ENCODE results near the gene SLC25A48.
"Not testable (repeated sequence)": the region's sequence is repeated elsewhere in the genome, so short reads cannot be mapped to it uniquely, and the experiment has no call there.

The SLC25A48 gene

DNA sequence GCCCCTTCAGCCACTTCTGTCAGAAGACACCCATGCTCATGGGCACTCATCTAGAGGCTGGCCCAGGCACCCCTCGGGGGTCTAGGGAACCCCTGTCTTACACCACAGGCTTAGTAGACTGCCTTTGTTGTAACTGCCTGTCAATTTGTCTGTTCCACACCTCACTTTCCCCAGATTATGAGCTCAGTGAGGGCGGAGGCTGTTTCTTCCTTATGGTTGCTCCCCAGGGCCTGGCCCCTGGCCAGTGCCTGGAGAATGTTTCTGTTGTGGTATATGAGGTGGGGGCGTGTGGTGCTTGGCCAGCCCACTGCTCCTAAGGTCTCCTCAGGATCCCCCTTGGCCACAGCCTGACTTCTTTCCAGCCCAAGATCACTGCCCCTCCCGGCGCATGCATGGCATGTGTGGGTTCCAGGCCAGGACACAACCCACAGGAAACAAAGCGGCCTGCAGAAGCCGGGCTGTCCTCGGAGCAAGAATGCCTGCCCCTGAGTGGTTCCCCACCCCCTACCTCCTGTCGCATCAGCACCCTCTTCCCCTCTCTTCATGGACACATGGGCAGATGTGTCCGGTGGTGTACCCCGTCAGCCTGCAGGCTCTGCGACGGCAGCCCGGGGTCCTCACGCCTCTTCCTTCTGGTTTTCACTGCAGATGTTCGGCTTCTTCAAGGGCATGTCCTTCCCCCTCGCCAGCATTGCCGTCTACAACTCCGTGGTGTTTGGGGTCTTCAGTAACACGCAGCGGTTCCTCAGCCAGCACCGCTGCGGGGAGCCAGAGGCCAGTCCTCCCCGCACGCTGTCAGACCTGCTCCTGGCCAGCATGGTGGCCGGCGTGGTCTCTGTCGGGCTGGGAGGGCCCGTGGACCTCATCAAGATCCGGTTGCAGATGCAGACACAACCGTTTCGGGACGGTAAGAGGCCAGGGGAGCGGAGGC, 17.7 kb downstream of the SLC25A48 start:
- in situ Hi-C loops (cut with MboI; ENCODE audit: low sequenced_read_pairs) = no loop called here

DNA sequence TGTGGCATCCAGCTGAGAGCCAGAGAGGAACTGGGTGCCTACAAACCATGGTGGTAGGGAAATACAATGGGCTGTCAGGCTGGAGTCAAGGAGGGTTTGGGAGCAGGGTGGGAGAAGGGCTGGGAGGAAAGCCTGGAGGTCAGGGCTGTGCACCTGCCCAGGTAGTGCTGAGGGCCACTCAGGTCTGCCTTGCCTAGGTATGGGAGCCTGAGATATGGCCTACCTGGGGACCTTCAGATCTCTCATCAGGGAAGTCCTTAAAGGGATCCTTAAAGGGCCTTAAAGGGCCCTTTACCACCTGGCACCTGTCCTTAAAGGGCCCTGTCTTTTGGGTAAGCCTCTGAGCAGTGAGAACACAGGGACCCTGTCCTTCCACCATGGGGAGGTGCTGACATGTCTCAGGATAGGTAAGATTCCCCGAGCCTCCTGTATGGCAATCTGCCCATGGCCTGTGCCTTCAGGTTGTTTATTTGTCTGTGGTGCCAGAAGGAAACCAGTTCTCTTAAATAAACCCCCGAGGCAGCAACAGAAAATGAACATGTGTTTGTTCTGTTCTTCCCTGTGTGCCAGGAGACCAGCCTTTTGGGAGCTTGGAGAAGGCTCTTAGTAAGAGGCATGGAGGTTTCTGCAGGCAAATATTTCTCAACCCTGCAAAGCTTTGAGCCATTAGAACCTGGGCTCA, 23.3 kb downstream of the SLC25A48 start:
- in situ Hi-C loops (cut with MboI; ENCODE audit: low sequenced_read_pairs) = no loop called here

DNA sequence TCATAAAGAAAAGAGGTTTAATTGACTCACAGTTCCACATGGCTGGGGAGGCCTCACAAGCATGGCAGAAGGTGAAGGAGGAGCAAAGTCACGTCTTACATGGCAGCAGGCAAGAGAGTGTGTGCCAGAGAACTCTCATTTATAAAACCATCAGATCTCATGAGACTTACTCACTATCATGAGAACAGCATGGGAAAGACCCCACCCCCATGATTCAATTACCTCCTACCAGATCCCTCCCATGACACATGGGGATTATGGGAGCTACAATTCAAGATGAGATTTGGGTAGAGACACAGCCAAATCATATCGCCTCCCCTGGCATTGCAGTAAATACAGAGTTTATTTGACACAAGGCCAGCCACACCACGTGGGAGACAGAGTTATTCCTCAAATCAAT, 24.7 kb downstream of the SLC25A48 start:
- in situ Hi-C loops (cut with MboI; ENCODE audit: low sequenced_read_pairs) = not testable (repeated sequence)

DNA sequence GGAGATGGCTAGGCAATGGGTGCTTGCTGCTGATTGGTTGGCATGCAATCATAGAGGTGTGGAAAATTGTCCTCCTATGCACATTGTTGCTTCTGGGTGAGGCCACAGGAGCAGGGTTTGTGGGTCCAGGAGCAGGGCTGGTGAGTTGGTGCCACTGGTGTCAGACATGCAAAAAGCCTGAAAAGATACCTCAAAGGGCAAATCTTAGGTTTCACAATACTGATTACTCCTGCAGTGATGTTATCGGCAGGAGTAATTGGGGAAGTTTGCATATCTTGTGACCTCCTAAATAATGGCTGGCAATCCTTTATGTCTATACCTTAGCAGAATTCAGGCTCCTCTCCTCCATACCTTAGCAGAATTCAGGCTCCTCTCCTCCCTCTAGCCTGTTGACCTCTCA, 25.2 kb downstream of the SLC25A48 start:
- in situ Hi-C loops (cut with MboI; ENCODE audit: low sequenced_read_pairs) = no loop called here

DNA sequence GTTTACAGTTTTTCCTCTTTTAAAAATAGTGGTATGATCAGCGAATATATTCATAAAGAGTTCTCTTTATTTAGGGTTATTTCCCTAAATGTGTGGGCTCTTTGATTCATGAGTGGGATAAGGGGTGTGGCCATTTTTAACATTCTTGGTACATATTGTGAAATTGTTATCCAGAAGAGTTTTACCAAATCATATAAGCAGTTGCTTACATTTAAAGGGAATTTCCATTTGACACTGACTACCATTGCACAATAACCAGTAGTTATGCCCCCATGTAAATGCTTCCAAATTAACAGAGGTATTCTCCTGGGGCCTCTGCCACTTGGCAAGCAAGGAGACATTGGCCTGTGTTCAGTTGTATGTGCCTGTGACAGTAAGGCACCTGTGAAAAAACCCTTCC, 27.2 kb downstream of the SLC25A48 start:
- in situ Hi-C loops (cut with MboI; ENCODE audit: low sequenced_read_pairs) = no loop called here

DNA sequence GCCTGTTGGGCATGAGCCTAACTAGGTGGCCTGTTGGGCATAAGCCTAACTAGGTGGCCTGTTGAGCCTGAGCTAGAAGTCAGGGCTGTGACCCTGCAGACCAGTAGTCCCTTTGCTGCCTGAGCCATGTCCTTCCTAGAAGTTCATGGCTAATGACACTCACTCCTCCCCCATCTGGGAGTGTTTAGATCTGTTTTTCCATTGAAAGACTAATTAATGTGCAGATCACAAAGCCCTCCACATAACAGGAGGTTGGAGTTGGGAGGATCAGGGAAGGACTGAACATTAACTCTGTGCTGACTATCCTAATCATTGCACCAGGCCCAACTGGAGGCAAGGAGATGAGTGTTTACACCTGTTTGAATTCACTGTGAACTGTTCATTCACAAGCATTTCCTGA, 27.6 kb downstream of the SLC25A48 start:
- in situ Hi-C loops (cut with MboI; ENCODE audit: low sequenced_read_pairs) = no loop called here

DNA sequence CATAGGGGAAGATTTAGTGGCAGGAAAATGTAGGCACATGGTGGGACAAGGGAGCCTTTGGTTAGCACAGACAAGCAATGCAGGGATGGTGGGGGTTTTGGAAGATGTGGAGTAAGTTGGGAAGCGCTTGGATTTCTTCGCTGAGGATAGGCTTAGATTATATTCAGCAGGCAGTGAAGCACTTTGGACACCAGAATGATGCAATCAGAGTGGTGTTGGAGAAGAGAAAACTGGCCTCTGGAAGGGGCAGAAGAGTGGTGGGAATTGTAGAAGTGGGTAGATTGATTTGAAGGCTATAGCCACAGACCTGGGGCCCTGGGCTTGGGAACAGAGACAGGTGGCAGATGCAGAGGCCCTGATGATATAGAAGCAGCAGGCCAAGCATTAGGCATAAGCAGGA, 28.3 kb downstream of the SLC25A48 start:
- in situ Hi-C loops (cut with MboI; ENCODE audit: low sequenced_read_pairs) = no loop called here

DNA sequence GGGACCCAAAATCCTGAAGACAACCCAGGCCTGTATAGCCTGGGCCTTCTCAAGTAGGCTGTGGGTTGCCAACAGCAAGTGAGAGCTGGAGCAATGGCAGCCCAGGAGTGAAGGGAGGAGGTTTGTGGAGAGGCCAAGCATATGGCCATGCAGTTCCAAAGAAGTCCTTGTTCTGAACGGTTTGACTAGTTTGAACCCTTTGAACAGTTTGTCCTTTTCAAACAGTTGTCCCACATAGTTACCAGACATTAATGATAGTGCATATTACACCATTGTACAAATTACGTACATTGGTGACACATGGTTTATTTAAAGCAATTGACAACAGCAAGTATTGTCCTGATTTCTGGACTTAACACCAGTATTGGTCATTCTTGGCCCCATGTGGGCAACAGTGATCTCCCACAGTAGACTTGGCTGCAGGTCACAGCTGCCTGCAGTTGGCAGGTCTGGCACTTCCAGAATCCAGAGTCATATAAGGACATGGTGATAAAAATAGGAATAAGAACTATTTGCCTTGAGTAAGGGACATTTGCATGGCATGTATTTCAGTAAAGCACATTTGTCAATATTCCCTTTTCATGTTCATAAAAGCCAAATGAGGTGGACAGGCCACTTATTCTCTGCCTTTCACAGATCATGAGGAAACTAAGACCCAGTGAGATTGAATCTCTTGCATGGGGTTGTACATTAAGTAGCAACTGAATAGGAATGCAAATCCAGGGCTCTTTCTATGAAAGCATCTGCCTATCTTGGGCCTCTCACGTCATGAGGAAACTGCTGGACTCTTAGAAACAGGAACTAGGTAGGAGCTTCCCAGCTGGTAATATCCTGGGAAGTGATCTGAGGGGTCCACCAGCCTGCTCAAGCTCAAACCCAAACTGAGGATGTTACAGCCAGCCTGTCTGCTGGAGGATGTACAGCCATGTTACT, 30.3 kb downstream of the SLC25A48 start:
- in situ Hi-C loops (cut with MboI; ENCODE audit: low sequenced_read_pairs) = no loop called here

DNA sequence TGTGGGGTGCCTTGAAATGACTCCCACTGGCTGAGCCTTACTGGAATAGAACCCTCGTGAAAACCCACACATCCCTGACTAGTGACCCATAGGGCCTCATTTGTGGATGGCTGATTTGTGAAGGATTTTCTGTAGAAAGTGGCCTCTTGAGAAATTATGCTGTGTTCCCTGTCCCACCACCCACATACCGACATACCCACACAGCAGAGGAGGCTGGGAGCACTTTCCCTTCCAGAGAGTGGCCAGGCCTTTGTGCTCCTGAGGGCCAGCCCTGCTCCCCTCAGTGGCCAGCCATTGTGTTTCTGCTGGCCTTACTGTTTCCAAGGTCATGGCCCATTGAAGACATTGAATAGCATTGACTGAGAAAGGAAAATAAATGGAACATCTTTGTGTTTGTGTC, 31.6 kb downstream of the SLC25A48 start:
- in situ Hi-C loops (cut with MboI; ENCODE audit: low sequenced_read_pairs) = no loop called here

DNA sequence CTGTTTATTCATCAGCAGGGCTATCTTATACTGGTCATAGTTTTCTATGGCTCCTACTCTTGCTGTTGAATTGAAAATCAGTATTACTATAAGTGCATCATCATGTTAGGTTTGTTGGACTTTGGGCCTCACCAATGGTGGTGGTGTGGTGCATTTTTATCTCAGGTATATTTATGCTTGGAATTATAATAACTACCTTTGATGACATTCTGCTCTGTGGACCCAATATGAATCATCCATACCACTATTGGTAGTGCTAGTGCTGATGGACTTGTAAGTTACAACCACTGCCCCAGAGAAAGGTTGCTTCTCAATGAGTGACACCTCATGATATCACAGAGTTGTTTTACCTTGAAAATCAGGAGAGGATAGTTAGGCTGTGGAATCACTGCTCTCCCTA, 33.1 kb downstream of the SLC25A48 start:
- in situ Hi-C loops (cut with MboI; ENCODE audit: low sequenced_read_pairs) = no loop called here

DNA sequence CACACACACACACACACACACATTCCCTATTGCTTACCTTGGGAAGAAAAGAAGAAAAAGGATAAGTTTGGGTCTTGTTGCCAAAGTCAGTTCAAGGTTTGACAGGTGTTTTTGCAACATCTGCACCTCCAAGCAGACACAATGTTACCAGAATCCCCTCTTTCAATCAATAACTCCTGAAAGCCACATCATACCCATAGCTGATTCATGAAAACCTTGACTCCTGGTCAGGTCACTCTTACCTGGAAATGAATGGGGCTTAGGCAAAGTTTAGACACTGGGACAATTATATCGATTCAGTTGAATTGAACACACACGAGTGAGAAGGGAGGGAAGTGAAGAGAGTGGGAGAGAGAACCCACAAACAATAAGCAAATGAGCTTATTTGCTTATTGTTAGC, 34.2 kb downstream of the SLC25A48 start:
- in situ Hi-C loops (cut with MboI; ENCODE audit: low sequenced_read_pairs) = no loop called here

DNA sequence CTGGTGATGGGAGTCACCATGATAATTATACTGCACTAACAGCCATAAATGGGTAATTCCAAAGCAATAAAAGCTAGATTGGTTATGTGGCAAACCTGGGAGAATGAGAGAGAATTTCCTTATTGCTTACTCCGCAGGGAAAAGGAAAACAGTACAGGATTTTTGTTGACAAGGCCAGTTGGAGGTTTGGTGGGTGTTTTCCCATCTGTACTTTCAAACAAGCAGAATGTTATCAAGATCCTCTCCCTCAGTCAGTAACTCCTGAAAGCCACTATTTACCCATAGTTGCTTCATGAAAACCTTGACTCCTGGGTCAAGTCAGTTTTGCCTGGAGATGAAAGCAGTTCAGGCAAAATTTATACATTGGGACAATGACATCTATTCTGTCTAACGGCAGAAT, 34.8 kb downstream of the SLC25A48 start:
- in situ Hi-C loops (cut with MboI; ENCODE audit: low sequenced_read_pairs) = no loop called here

DNA sequence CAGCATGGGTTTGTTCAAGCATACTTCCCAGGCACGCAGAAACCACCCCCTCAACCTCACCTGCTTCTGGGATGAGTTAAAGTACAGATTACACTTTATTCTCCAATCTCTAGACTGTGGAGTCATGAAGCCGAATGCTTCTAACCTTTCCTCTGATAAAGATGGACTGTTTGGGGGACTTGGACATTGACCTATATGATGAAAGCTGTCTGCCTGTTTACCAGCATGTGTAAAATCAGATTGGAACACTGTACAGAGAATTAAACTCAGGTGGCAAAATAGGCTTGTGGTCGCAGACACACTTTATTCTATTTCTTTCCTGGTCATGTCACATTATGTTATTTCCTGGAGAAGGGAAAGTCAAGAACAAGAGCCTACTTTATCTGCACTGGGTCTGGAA, 35.5 kb downstream of the SLC25A48 start:
- in situ Hi-C loops (cut with MboI; ENCODE audit: low sequenced_read_pairs) = no loop called here

DNA sequence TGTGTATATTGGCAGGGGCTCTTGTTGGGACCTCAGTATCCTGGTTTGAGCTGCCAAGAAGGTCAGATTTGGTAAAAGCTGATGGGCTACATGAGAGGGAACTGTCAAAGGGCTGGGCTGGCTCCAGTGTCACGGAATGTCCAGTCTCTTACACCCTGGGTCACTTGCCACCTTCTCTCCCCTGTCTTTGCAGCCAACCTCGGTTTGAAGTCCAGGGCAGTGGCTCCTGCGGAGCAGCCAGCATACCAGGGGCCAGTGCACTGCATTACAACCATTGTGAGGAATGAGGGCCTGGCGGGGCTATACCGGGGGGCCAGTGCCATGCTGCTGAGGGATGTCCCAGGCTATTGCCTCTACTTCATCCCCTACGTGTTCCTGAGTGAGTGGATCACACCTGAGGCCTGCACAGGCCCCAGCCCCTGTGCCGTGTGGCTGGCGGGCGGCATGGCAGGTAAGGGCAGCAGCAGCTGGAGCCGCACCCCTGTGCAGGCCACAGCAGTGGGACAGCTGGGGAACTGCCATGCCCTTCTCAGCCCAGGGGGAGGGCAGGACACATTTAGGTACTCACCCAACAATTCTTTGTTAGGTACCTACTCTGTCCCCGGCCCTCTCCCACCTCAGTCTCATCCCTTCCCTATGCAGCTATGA, 36.9 kb downstream of the SLC25A48 start:
- in situ Hi-C loops (cut with MboI; ENCODE audit: low sequenced_read_pairs) = no loop called here

DNA sequence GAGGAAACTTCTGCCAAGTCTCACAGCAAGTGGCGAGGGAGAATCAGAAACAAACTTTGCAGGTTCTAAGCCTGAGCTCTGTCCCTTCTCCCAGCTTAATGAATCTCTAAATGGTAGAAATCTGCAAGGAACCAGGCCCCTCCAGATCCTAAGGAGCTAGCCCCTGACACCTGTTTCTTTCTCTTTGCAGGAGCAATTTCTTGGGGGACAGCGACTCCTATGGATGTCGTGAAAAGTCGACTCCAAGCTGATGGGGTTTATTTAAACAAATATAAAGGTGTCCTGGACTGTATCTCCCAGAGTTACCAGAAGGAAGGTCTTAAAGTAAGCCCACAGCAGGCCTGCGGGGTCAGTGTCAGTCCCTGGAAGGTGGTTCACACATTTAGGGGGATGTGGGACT, 39.4 kb downstream of the SLC25A48 start:
- in situ Hi-C loops (cut with MboI; ENCODE audit: low sequenced_read_pairs) = no loop called here

DNA sequence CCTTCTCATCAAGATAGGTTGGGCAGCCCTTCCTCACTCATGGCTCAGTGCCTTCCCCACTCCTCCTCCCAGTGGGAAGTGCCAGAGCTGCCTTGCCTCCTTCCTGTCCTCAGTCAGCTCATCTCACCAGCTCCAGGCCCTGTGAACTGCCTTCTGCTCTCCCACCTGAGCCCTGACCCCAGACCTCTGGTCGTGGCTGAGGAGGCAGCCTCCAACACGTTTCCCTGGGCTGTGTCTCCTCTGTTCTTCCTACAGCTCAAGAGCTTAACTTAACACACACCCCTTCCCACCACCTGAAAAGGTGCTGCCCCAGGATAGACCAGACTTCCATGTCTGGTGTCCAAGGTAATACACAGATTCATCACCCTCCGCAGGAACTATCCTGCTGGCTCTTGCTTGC, 40.0 kb downstream of the SLC25A48 start:
- in situ Hi-C loops (cut with MboI; ENCODE audit: low sequenced_read_pairs) = no loop called here

DNA sequence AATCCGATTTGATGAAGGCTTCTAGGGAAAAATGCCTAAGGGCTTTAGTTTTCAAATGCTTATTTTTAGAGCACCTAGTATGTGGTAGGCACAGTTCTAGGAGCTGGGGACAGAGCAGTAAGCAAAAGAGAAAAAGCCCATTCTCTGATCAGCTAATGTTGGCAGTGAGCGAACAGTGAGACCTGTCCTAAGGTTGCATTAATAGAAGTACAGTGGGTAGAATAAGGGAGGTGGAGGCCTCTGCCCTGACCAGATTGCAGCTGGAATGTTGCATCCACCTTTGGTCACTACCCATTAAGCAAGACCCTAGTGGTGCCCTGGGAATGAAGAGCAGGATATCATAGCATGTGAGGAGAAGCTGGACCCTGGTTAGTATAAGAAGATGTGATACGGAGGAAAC, 41.1 kb downstream of the SLC25A48 start:
- in situ Hi-C loops (cut with MboI; ENCODE audit: low sequenced_read_pairs) = loop anchor here (25.0 kb wide), 1 partner anchor 337 kb away; no protein-coding TSS in a partner anchor

DNA sequence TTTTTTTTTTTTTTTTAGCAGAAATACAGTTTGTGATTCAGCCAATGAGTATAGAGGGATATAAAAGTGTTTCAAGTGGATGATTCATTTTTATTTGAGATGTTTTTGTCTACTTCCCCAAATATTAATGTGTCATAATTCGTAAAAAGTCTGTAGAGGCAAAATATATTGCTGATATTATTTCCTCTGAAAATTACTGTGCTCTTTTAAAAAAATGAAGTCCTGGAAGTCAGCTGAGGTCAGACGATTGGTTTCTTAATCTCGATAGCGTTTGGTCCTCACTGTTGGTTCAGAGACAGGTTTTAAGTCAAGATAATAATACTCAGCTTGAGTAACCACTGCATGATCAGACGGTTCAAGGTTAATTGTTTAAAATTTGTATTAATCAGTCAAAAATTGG, 41.7 kb downstream of the SLC25A48 start:
- in situ Hi-C loops (cut with MboI; ENCODE audit: low sequenced_read_pairs) = loop anchor here (25.0 kb wide), 1 partner anchor 336 kb away; no protein-coding TSS in a partner anchor

DNA sequence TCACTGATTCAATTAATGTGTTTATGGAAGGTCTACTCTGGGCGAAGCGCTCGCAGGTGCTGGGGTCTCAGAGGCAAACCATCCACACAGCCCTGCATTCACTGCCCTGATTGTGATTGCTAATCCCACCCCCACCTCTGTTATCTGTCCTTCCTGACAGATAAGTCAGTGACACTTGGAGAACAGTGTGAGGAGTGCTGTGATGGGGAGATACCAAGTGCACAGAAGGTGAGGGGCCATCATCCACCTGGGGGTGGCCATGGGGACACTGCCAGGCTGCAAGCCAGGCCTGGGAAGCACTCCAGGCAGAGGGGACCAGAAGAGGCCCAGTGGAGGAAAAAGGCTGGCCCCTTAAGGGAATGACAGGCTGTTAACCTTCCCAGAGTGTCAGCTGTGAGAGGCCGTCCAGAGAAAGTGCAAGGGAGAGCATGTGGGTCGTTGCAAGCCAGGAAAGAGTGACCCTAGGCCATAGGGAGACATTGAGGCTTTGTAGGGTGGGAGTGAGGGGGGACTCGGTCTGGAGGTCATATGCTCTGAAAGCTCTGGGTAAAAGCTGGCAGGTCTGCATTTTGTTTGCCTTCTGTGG, 43.2 kb downstream of the SLC25A48 start:
- in situ Hi-C loops (cut with MboI; ENCODE audit: low sequenced_read_pairs) = loop anchor here (25.0 kb wide), 1 partner anchor 335 kb away; no protein-coding TSS in a partner anchor

DNA sequence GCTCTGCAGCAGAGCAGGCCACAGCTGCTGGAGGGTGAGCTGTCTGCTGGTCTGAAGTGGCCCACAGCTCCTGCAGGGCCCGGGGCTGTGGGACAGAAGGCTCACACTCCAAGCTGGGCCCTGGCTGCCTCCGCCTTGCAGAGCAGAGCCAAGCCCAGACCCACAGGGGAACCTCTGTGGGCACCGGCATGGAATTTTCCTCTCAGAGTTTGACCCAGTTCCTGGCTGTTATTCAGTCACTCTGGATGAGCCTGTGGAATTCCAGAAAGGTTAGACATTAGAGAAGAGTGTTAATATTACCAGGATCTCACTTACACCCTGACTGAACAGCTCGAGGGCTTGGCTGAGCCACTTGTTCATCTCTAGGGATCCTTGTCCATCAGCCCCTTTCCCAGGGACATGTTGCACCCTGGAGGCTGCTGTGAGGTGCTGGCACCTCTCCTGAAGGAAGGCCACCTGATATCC, 43.7 kb downstream of the SLC25A48 start:
- in situ Hi-C loops (cut with MboI; ENCODE audit: low sequenced_read_pairs) = loop anchor here (25.0 kb wide), 1 partner anchor 334 kb away; no protein-coding TSS in a partner anchor
